NT2/D1 (cell line): ENCODE data around the gene DCLK2.

Source experiments
- SUZ12 ChIP-seq: IDR thresholded peaks from 2 replicates; pipeline ENCODE4 v1.6.1; 2011; ENCODE audit not compliant: insufficient read length, insufficient read depth; ENCODE audit errors: extremely low read depth
- YY1 ChIP-seq: IDR thresholded peaks from 2 replicates; pipeline ENCODE4 v1.6.1; 2011; ENCODE audit not compliant: insufficient read length, insufficient read depth
- ZNF274 ChIP-seq: IDR thresholded peaks from 2 replicates; pipeline ENCODE4 v1.6.1; 2011; ENCODE audit warnings: mild to moderate bottlenecking, low read depth, low read length

GRCh38 chr4:150206954-150207353, 128.7 kb downstream of the DCLK2 start:
- no peak for TF ChIP-seq SUZ12
- TF ChIP-seq ZNF274, result no peak
- TF ChIP-seq YY1, result no peak
